ENCODE data around the gene PSMD4. TPM values are rescaled to one million over a fixed set of nuclear protein-coding genes. Genes with fewer than 3 reads are reported as not detected.
A peak's percentile ranks its signal among the peaks of the same experiment; 100 is the strongest.

Gene PSMD4
- total and polyA plus RNA-seq, 2 of the 8 experiments (the other 6 are each of a cell fraction or from before 2014, with no cell fraction given): 216 to 284 TPM

- Histone ChIP-seq H4K91ac (replicated peaks; ENCODE audit: insufficient read length, low read length) (no peak overlapping the region), H2AFZ (ENCODE audit: low read length) (no peak overlapping the region), H3K23me2 (ENCODE audit: low read depth, low read length) (no peaks in the 10 kb centered on the region), H2BK20ac (ENCODE audit: low read length) (no peak overlapping the region), H3K4ac (replicated peaks; ENCODE audit: insufficient read length, low read depth, low read length) (no peak overlapping the region), H2BK15ac (ENCODE audit: low read length) (no peak overlapping the region), H3K9me3 (ENCODE audit: insufficient read depth in 2 of 2, low read depth in 1 of 2, low read length in 1 of 2) (no peaks in the 10 kb centered on the region), H3K9ac (replicated peaks in 1 of 4; ENCODE audit: extremely low read depth in 1 of 4, low read depth in 3 of 4, low read length in 3 of 4) (no peak overlapping the region; a peak in 1 of 7 replicates), H3K4me2 (ENCODE audit: insufficient read depth in 1 of 2, low read depth in 2 of 2, low read length in 2 of 2) (peak overlapping the region; percentile 45 to 57), H3K23ac (ENCODE audit: insufficient read length) (no peak overlapping the region), H4K20me1 (replicated peaks in 1 of 2; ENCODE audit: control insufficient read depth in 1 of 2, insufficient read depth in 2 of 2, low read length in 2 of 2) (peaks cover 0 to 5% of the 10 kb centered on the region in 2 experiments), H4K8ac (ENCODE audit: extremely low read depth, insufficient read depth, low read length) (no peak overlapping the region), H2AK5ac (ENCODE audit: low read depth, low read length) (no peak overlapping the region), H3K4me1 (replicated peaks in 1 of 4; ENCODE audit: control insufficient read depth in 3 of 4, insufficient read depth in 4 of 4, low read length in 3 of 4) (peaks cover 6 to 21% (median 15%) of the 10 kb centered on the region in 4 experiments), H2BK120ac (replicated peaks; ENCODE audit: low read depth, low read length) (no peak overlapping the region), H3K27ac (ENCODE audit: low read depth, low read length) (peak overlapping the region; percentile 33; the same call in 1 of the 2 replicates), H3K56ac (replicated peaks; ENCODE audit: insufficient read length, low read depth, low read length) (no peak overlapping the region), H3K36me3 (ENCODE audit: control insufficient read depth in 2 of 4, insufficient read depth in 4 of 4, low read length in 3 of 4) (peaks cover 8 to 59% (median 23%) of the 10 kb centered on the region in 4 experiments), H3K18ac (ENCODE audit: extremely low read depth, low read length) (peak overlapping the region; percentile 26; the same call in 1 of the 2 replicates), H3K79me1 (ENCODE audit: low read depth, low read length) (0 out of 2 replicates have a peak, but pooled peaks cover 3% of the 10 kb centered on the region), H2BK12ac (ENCODE audit: low read depth, low read length) (no peak overlapping the region), H3K27me3 (replicated peaks in 1 of 4; ENCODE audit: control insufficient read depth in 3 of 4, extremely low read depth in 1 of 4, insufficient read depth in 3 of 4, low read length in 3 of 4) (no peaks in the 10 kb centered on the region), H3K79me2 (ENCODE audit: control insufficient read depth in 1 of 2, insufficient read depth in 2 of 2, low read length in 2 of 2) (no peaks in the 10 kb centered on the region), H3K4me3 (ENCODE audit: extremely low read depth in 1 of 4, insufficient read depth in 2 of 4, low read depth in 3 of 4, low read length in 4 of 4) (peak overlapping the region in 2 of 4 experiments; percentile 5 to 21; a peak in 4 of 8 replicates), H3K14ac (ENCODE audit: insufficient read length) (no peak overlapping the region), H4K5ac (ENCODE audit: insufficient read length, low read depth, low read length) (peak overlapping the region; percentile 3), H2BK5ac (ENCODE audit: low read depth, low read length) (peak overlapping the region; percentile 31; the same call in 1 of the 2 replicates)
- DNase-seq (ENCODE audit: low read depth in 1 of 2, low spot score in 2 of 2): no peak
- ChIA-PET CTCF (ENCODE audit: partially characterized antibody) (interaction anchor here (0.8 to 6.5 kb wide), 8 partner anchors 11 to 542 kb away, joined by 3 to 62 read pairs (median 4); no protein-coding TSS in a partner anchor), POLR2A (ENCODE audit: partially characterized antibody) (interaction anchor here (0.9 to 9.9 kb wide), 18 partner anchors 9 to 251 kb away, joined by 3 to 213 read pairs (median 6); partner anchors contain the start of genes PI4KB, PSMB4, RFX5 and ZNF687)
- peak; percentile 57 for FAIRE-seq
- 39% methylated on average over 2 of the region's 2 CpGs; no CpG with 5 or more reads in 1 of the 2 experiments for WGBS, 2 experiments (ENCODE audit: extremely low coverage in 1 of 2, insufficient coverage in 1 of 2, insufficient read length in 1 of 2, insufficient replicate concordance in 2 of 2, low coverage in 1 of 2, low lambda C conversion rate in 2 of 2, missing lambda C conversion rate in 1 of 2)
- TF ChIP-seq TBP (IDR thresholded peaks at IDR 0.05; ENCODE audit: low read depth, low read length): no peak
- no peak for TF ChIP-seq SIRT6 (IDR thresholded peaks at IDR 0.05; ENCODE audit: low read length)
- TF ChIP-seq EGR1 (IDR thresholded peaks at IDR 0.05; ENCODE audit: borderline replicate concordance, low read depth, low read length): no peak
- TF ChIP-seq CREB1 (IDR thresholded peaks at IDR 0.05): no peak
- TF ChIP-seq JUND (IDR thresholded peaks at IDR 0.05; ENCODE audit: low read length): no peak
- no peak for TF ChIP-seq SAP30 (IDR thresholded peaks at IDR 0.05; ENCODE audit: insufficient read depth, insufficient replicate concordance, low read length)
- TF ChIP-seq SP1 (IDR thresholded peaks at IDR 0.05; ENCODE audit: low read depth, low read length): 0 out of 2 replicates have a peak, but pooled peaks have one; percentile 48
- no peak for TF ChIP-seq CBX5 (IDR thresholded peaks at IDR 0.05; ENCODE audit: low read depth, low read length)
- no peak for TF ChIP-seq CHD1 (IDR thresholded peaks at IDR 0.05; ENCODE audit: low read depth, low read length)
- TF ChIP-seq E2F6 (IDR thresholded peaks at IDR 0.05): no peak
- TF ChIP-seq BCL11A (IDR thresholded peaks at IDR 0.05; ENCODE audit: low read depth in 2 of 2, low read length in 2 of 2): no peak
- TF ChIP-seq JUN (IDR thresholded peaks at IDR 0.05; ENCODE audit: low read depth, low read length): no peak
Observed at GRCh38 chr1:151294742-151295462, 40.4 kb downstream of the PSMD4 start.

Data from H1 (cell line).